Measurements from ENCODE around the gene ACBD4.

DNA sequence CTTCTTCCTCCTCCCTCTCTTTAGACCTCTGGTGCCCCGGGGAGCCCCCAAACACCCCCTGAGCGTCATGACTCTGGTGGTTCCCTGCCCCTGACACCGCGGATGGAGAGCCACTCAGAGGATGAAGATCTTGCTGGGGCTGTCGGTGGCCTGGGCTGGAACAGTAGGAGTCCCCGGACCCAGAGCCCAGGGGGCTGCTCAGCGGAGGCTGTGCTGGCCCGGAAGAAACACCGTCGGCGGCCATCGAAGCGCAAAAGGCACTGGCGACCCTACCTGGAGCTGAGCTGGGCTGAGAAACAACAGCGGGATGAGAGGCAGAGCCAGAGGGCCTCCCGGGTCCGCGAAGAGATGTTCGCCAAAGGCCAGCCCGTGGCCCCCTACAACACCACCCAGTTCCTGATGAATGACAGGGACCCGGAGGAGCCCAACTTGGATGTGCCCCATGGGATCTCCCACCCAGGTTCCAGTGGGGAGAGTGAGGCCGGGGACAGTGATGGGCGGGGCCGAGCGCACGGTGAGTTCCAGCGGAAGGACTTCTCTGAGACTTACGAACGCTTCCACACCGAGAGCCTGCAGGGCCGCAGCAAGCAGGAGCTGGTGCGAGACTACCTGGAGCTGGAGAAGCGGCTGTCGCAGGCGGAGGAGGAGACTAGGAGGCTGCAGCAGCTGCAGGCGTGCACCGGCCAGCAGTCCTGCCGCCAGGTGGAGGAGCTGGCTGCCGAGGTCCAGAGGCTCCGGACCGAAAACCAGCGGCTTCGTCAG lies 33.7 kb downstream of the ACBD4 start:
- no peak for TF ChIP-seq POLR2A (IDR thresholded peaks at IDR 0.05)
- TF ChIP-seq, protein P1, sequence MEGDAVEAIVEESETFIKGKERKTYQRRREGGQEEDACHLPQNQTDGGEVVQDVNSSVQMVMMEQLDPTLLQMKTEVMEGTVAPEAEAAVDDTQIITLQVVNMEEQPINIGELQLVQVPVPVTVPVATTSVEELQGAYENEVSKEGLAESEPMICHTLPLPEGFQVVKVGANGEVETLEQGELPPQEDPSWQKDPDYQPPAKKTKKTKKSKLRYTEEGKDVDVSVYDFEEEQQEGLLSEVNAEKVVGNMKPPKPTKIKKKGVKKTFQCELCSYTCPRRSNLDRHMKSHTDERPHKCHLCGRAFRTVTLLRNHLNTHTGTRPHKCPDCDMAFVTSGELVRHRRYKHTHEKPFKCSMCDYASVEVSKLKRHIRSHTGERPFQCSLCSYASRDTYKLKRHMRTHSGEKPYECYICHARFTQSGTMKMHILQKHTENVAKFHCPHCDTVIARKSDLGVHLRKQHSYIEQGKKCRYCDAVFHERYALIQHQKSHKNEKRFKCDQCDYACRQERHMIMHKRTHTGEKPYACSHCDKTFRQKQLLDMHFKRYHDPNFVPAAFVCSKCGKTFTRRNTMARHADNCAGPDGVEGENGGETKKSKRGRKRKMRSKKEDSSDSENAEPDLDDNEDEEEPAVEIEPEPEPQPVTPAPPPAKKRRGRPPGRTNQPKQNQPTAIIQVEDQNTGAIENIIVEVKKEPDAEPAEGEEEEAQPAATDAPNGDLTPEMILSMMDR (IDR thresholded peaks at IDR 0.05): no peak
